Subcutaneous abdominal adipose tissue (tissue), 5 donors: ENCODE data around the gene PPP1R3F.

Experiments used
- H3K27ac ChIP-seq: one replicate; pipeline ENCODE4 v1.7.0; 2013; ENCODE audit warnings: low read depth, mild to moderate bottlenecking, inconsistent platforms, low read length, moderate library complexity
- H3K27me3 ChIP-seq, 5 donors: one replicate each; pipeline ENCODE4 v1.7.0; 2013; ENCODE audit warnings: low read length in 5 of 5, inconsistent platforms in 1 of 5; ENCODE audit not compliant: control insufficient read depth in 5 of 5, insufficient read depth in 4 of 5
- H3K36me3 ChIP-seq, 5 donors: one replicate each; pipeline ENCODE4 v1.7.0; 2013; ENCODE audit warnings: low read length in 5 of 5; ENCODE audit not compliant: control insufficient read depth in 5 of 5, insufficient read depth in 5 of 5
- H3K4me1 ChIP-seq, 5 donors: one replicate each; pipeline ENCODE4 v1.7.0; 2013; ENCODE audit warnings: low read length in 5 of 5, mild to moderate bottlenecking in 3 of 5, moderate library complexity in 1 of 5; ENCODE audit not compliant: control insufficient read depth in 5 of 5, insufficient read depth in 5 of 5
- H3K4me3 ChIP-seq, 5 donors: one replicate each; pipeline ENCODE4 v1.7.0; 2013; ENCODE audit warnings: low read length in 5 of 5, low read depth in 1 of 5
- H3K9ac ChIP-seq, 5 donors: one replicate each; pipeline ENCODE4 v1.7.0; 2013; ENCODE audit warnings: low read length in 5 of 5, mild to moderate bottlenecking in 4 of 5, moderate library complexity in 3 of 5
- H3K9me3 ChIP-seq, 5 donors: one replicate each; pipeline ENCODE4 v1.7.0; 2013; ENCODE audit warnings: low read length in 5 of 5; ENCODE audit not compliant: control insufficient read depth in 5 of 5
- donor health status: healthy.
- donor health status: healthy.
- donor health status: healthy.
- donor health status: healthy.
- donor health status: healthy.

Gene PPP1R3F

DNA sequence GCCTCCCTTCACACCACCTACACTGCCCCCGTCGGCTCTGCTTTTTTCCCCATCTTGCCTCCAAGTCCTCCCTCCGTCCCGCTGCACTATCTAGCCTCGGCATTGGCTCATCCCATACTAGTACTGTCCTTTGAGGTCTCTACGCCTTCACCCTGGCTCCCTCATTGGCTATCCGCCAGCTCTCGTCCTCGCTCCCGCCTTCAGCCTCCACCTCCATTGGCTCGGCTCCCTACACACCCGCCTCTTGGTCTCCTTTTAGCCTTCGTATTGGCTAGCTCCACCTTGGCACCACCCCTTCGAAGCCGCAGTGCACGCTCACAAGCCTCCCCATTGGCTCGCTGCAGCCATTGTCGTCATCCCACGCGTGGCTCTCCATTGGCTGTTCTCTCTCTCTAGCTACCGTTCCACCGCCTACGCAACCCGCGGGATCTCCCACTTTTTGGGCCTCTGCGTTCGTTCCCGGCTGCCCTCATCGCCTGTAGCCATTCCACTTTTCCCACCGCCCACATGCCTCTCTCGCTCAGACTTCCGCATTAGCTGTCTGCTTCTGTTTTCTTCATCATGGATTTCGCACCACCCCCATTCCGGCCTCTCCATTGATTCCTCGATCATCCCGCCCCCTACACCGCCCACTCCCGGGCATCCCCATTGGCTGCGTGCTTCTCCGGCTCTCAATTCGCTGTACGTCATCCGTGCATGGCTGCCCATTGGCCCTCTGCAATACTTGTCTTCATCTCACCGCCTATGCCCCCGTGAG lies 405 bp upstream of the PPP1R3F start:
- peaks cover 0 to 11% (median 0%) of the 10 kb centered on the region in 5 donors for H3K27me3 ChIP-seq

GRCh38 chrX:49270249-49270921 lies 792 bp downstream of the PPP1R3F start:
- H3K27me3 ChIP-seq: peaks cover 0 to 14% (median 2%) of the 10 kb centered on the region in 5 donors
- no peak overlapping the region for H3K27ac ChIP-seq
- H3K9me3 ChIP-seq: no peaks in the 10 kb centered on the region
- H3K4me1 ChIP-seq: peaks cover 0 to 34% (median 24%) of the 10 kb centered on the region in 5 donors
- H3K9ac ChIP-seq: peak overlapping the region in 3 of 5 donors; percentile 34 to 62 (median 44)
- H3K36me3 ChIP-seq: no peaks in the 10 kb centered on the region
- H3K4me3 ChIP-seq: peak overlapping the region in 4 of 5 donors; percentile 51 to 75 (median 64)

More for the DNA sequence above, 405 bp upstream of the PPP1R3F start:
- peak overlapping the region; percentile 68 to 88 (median 75) for H3K4me3 ChIP-seq
- H3K9ac ChIP-seq: peak overlapping the region; percentile 54 to 82 (median 72)
- H3K27ac ChIP-seq: peak overlapping the region; percentile 88
- H3K4me1 ChIP-seq: peaks cover 0 to 34% (median 24%) of the 10 kb centered on the region in 5 donors
- no peaks in the 10 kb centered on the region for H3K9me3 ChIP-seq
- no peaks in the 10 kb centered on the region for H3K36me3 ChIP-seq

- H3K4me1 ChIP-seq: peaks cover 0 to 34% (median 24%) of the 10 kb centered on the region in 5 donors
- H3K9me3 ChIP-seq: no peaks in the 10 kb centered on the region
- no peaks in the 10 kb centered on the region for H3K36me3 ChIP-seq
- H3K9ac ChIP-seq: no peak overlapping the region
- no peak overlapping the region for H3K4me3 ChIP-seq
- H3K27me3 ChIP-seq: peaks cover 0 to 10% (median 2%) of the 10 kb centered on the region in 5 donors
- no peak overlapping the region for H3K27ac ChIP-seq
Observed at GRCh38 chrX:49271341-49271740, 1.7 kb downstream of the PPP1R3F start.

- Histone ChIP-seq H3K4me1 (peaks cover 0 to 34% (median 26%) of the 10 kb centered on the region in 5 donors), H3K4me3 (no peak overlapping the region), H3K27me3 (peaks cover 0 to 8% (median 2%) of the 10 kb centered on the region in 5 donors), H3K36me3 (no peaks in the 10 kb centered on the region), H3K9ac (no peak overlapping the region), H3K27ac (no peak overlapping the region), H3K9me3 (no peaks in the 10 kb centered on the region)
Observed at GRCh38 chrX:49272421-49272820, 2.8 kb downstream of the PPP1R3F start.

GRCh38 chrX:49273181-49273727 lies 3.7 kb downstream of the PPP1R3F start:
- Histone ChIP-seq H3K36me3 (no peaks in the 10 kb centered on the region), H3K9ac (no peak overlapping the region), H3K4me1 (peaks cover 0 to 33% (median 26%) of the 10 kb centered on the region in 5 donors), H3K9me3 (no peaks in the 10 kb centered on the region), H3K27ac (no peak overlapping the region), H3K27me3 (peaks cover 0 to 8% (median 2%) of the 10 kb centered on the region in 5 donors), H3K4me3 (no peak overlapping the region)

DNA sequence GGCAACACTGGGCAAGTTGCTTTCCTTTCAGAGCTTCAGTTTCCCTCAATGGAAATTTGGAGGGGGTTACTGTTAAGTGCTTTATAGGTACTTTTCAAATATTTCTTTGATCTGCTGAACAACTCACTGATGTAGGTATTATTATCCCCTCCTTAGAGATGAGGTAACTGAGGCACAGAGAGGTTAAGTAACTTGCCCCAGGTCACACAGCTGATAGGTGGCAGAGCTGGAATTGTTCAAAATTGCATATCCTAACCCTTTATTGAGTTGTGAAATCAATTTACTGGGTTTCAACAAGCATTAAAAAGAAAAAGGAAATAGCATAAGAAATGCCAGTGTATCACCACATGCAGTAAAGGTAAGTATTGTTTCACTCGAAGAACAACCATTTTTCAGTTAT lies 6.6 kb downstream of the PPP1R3F start:
- Histone ChIP-seq H3K9ac (no peak overlapping the region), H3K9me3 (no peaks in the 10 kb centered on the region), H3K27me3 (peaks cover 0 to 8% (median 2%) of the 10 kb centered on the region in 5 donors), H3K4me3 (no peak overlapping the region), H3K27ac (no peak overlapping the region), H3K36me3 (no peaks in the 10 kb centered on the region), H3K4me1 (peaks cover 0 to 15% (median 11%) of the 10 kb centered on the region in 5 donors)

DNA sequence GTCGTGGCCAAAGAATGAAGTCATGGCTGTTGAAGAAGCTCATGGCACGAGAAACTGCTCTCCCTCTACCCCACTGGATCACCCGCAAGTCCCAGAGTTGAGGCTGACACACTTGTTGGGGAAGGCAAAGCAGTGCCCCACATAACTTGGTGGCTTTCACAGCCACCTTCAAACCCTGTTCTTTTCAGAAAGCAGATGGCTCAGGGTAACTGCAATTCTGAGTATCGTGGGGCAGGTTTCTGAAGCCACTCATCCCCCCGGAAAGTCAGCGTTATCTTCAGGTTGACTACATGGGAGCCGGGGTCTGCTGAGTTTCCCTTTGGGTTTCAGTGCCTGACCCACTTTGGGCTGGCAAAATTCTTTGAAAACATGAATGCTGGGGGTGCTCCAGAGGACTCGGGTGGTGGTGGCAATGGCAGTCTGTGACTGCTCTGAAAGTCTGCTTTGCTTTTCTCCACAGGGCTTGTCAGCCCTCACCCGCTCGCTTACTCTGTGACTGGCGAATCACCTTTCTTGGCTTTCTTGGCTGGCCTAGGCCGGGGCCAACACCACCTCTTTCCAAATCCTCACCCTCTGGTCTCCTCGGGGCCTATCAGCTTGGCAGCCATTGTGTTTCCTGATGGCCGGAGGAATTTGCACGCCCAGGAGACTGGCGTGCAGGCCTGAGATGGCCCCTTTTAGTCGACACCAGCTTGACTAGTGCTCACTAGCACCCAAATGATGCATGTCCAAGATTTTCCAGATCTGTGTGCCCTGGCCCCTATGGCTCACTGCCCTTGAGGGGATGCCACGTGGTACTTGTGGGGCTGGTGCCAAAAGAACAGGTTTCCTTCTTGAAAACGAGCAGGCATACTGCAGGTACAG lies 7.3 kb downstream of the PPP1R3F start:
- Histone ChIP-seq H3K4me1 (peaks cover 0 to 11% (median 8%) of the 10 kb centered on the region in 5 donors), H3K27me3 (peaks cover 0 to 8% (median 5%) of the 10 kb centered on the region in 5 donors), H3K36me3 (no peaks in the 10 kb centered on the region), H3K9me3 (no peaks in the 10 kb centered on the region), H3K4me3 (no peak overlapping the region), H3K27ac (no peak overlapping the region), H3K9ac (no peak overlapping the region)

DNA sequence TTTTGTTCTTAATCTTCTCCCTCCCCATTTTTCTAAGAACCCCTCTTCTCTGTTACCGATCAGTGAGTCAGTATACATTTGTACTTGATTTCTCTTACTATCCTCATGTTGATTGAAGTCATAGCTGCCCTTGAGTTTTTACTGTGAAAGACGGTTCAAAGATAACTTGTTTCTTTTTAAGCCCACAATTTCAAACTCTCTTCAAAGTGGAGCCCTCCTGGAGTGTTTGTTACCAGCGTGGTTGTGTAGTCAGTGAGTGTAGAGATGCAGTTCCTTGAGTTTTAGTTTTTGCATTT lies 7.9 kb downstream of the PPP1R3F start:
- Histone ChIP-seq H3K27ac (no peak overlapping the region), H3K4me3 (no peak overlapping the region), H3K9me3 (no peaks in the 10 kb centered on the region), H3K27me3 (peaks cover 0 to 10% (median 6%) of the 10 kb centered on the region in 5 donors), H3K4me1 (peaks cover 0 to 5% (median 2%) of the 10 kb centered on the region in 5 donors), H3K9ac (no peak overlapping the region), H3K36me3 (no peaks in the 10 kb centered on the region)

DNA sequence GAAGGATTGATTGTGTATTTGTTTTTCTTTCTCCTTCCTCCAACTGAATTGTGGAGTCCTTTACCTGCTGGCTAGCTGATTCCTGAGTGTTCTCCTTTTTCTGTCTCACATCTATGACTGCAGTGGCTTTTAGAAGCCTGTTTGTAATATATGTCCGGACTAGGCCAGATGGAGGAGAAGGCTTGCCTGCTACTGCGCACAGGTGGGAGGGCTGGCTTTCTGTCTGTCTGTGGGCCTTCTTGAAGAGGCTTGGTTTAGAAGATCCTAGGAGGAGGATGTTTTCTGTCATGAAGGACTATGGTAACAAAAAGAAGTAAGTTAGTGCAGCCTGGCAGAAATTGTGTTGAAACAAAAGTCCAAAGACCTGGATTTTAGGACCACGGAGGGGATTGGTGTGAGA lies 8.5 kb downstream of the PPP1R3F start:
- Histone ChIP-seq H3K9ac (no peak overlapping the region), H3K4me3 (no peak overlapping the region), H3K9me3 (no peaks in the 10 kb centered on the region), H3K27me3 (peaks cover 0 to 10% (median 6%) of the 10 kb centered on the region in 5 donors), H3K36me3 (no peaks in the 10 kb centered on the region), H3K27ac (no peak overlapping the region), H3K4me1 (peaks cover 0 to 2% (median 0%) of the 10 kb centered on the region in 5 donors)
